AG10803 (cell line): ENCODE data around the gene RELN.
A peak's percentile ranks its signal among the peaks of the same experiment; 100 is the strongest.
"Not testable (repeated sequence)": the region's sequence is repeated elsewhere in the genome, so short reads cannot be mapped to it uniquely, and the experiment has no call there.

Experiments
- DNase-seq: peaks from one replicate; pipeline ENCODE4 v3.0.0; 2010; ENCODE audit warnings: low read depth
- H3K4me3 ChIP-seq: 2 replicates; pipeline ENCODE4 v1.5.1; 2011; ENCODE audit warnings: mild to moderate bottlenecking, low read length, control low read depth
- TF ChIP-seq, protein P1 (sequence below): conservative IDR thresholded peaks from 2 replicates; pipeline ENCODE4 v1.5.1; 2011; ENCODE audit warnings: mild to moderate bottlenecking, low read length, control low read depth, inconsistent platforms

RELN gene

DNA sequence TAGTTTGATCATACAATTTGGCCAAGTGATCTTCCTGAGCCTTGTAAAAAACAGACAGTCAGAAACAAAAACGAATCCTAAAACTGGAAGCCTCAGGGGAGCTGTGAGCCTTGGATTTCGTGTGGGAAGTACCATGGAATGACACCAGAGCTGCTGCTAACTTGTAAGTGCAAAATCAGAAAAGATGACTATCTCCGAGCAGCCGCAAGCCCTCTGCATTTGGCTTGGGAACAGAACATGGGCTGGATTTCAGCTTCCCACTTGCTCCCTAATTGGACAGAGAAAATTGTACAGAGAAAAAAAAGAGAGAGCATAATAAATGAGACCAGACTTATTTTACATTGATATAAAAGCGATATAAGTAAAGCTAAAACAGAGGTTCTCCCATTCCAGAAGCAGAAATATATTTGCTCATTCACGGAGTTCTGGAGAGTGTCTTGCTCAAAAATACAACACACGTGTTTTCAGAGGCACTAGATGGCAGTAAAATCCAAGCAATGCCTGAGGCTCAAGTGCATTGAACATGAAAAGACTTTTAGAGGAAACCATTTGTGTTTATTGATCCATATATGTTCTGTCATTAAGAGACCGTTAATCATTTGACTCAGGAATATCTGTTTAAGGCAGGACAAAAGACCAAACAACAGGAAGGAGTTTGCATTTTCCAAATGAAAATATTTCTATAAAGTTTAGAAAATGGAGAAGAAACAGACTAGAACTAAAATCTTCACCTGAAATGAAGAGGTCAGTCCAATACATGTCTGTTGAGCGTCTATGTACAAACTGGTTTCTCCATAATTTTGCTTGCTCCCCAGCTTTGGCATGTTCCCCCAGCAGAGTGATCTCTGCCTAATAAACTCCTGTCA is 465.2 kb downstream of the RELN start:
- peak; percentile 43 for DNase-seq

DNA sequence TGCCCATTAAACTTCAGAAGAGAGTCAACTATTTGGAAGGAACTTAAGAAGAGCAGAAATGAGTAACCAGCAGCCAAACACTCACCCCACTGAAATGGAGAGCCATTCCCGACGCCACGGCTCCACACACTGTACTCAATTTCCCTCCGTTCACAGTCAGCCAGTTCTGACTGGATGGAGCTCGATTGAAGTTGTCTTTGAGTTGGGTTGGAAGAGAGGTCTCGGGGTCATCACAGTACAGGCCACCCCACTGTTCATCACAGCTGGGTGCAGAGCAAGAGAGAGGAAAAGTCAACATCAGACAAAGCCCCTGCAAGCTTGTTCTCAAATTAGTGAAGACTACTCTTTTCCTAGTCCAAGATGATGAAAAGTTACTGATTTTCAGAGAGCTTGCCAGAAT is 467.5 kb downstream of the RELN start:
- no peak overlapping the region for H3K4me3 ChIP-seq
- TF ChIP-seq, protein P1, sequence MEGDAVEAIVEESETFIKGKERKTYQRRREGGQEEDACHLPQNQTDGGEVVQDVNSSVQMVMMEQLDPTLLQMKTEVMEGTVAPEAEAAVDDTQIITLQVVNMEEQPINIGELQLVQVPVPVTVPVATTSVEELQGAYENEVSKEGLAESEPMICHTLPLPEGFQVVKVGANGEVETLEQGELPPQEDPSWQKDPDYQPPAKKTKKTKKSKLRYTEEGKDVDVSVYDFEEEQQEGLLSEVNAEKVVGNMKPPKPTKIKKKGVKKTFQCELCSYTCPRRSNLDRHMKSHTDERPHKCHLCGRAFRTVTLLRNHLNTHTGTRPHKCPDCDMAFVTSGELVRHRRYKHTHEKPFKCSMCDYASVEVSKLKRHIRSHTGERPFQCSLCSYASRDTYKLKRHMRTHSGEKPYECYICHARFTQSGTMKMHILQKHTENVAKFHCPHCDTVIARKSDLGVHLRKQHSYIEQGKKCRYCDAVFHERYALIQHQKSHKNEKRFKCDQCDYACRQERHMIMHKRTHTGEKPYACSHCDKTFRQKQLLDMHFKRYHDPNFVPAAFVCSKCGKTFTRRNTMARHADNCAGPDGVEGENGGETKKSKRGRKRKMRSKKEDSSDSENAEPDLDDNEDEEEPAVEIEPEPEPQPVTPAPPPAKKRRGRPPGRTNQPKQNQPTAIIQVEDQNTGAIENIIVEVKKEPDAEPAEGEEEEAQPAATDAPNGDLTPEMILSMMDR: no peak
- DNase-seq: no peak

More for the DNA sequence above, 465.2 kb downstream of the RELN start:
- H3K4me3 ChIP-seq: no peak overlapping the region
- TF ChIP-seq, protein P1: peak; percentile 49

DNA sequence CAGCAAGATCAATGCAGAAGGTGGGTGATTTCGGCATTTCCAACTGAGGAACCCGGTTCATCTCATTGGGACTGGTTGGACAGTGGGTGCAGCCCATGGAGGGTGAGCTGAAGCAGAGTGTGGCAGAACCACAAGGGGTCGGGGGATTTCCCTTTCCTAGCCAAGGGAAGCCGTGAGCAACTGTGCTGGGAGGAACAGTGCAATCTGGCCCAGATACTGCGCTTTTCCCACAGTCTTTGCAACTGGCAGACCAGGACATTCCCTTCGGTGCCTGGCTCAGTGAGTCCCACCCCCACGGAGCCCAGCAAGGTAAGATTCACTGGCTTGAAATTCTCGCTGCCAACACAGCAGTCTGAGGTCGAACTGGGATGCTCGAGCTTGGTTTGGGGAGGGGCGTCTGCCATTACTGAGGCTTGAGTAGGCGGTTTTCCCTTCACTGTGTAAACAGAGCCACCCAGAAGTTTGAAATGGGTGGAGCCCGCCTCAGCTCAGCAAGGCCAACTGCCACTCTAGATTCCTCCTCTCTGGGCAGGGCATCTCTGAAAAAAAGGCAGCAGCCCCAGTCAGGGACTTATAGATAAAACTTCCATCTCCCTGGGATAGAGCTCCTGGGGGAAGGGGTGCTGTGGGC is 484.8 kb downstream of the RELN start:
- no peak for DNase-seq
- TF ChIP-seq, protein P1: no peak
- no peak overlapping the region for H3K4me3 ChIP-seq

DNA sequence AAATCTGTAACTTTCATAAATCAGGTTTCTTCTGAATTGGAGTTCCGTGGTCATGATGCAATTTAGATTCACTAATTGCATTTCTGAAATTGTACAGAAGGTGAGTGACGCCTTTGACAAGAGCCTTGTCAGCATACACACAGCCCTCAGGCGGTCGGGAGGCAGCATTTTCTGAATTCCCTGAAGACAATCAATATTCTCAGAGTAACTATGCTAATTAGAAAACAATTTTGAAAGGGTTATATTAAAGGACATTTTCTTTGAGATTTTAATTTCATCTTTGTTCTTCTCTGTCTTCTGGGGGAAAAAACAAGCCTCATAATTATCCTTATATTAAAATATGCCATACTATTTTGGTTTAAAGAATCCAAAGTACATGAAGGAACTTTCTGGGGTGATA is 488.3 kb downstream of the RELN start:
- TF ChIP-seq, protein P1: no peak
- no peak overlapping the region for H3K4me3 ChIP-seq
- no peak for DNase-seq

DNA sequence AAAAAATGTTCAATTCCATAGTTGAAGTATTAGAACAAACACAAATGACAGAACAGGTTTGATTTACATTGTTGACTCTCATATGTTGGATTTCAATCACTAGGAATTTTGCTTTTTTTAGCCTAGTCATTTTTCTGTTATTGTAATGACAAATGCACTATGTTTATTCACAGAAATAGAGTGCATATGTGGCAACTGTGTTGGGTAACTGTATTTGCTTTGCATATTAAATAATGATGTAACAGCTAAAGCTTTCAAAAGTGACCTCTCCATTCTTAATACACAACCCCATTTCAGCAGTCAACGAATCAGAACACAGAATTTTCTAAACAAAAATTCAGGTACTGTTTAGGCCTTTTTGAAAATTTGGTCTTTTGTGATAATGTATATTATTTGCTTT is 489.5 kb downstream of the RELN start:
- TF ChIP-seq, protein P1: no peak
- DNase-seq: no peak
- no peak overlapping the region for H3K4me3 ChIP-seq

DNA sequence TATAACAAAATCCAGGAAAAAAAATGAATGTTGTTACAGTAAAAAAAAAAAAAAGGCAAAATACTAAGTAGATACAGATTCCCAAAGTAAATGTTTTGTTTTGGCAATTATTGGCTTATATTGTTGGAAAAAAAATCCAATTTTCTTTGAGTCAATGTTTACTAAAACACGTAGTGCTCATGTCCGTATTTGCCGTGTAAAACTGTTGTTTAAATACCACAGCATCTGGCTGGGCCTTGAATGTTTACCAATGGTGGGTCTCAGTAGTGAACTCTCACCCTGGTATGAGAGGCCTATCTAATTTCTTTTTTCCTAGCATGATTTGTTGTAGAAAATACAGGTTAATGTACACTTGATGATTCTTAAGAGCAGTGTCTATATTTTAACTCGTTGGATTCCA is 502.0 kb downstream of the RELN start:
- no peak for DNase-seq
- TF ChIP-seq, protein P1: no peak

DNA sequence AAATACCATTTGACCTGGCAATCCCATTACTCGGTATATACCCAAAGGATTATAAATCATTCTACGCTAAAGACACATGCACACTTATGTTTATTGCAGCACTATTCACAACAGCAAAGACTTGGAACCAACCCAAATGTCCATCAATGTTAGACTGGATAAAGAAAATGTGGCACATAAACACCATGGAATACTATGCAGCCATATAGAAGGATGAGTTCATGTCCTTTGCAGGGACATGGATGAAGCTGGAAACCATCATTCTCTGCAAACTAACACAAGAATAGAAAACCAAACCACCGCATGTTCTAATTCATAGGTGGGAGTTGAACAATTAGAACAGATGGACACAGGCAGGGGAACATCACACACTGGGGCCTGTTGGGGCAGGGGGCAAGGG is 502.6 kb downstream of the RELN start:
- H3K4me3 ChIP-seq, DNase-seq: not testable (repeated sequence)

More for the DNA sequence above, 502.0 kb downstream of the RELN start:
- no peak overlapping the region for H3K4me3 ChIP-seq
